Measurements from ENCODE around the gene ACTR3C.
A peak's percentile ranks its signal among the peaks of the same experiment; 100 is the strongest.

ACTR3C gene

DNA sequence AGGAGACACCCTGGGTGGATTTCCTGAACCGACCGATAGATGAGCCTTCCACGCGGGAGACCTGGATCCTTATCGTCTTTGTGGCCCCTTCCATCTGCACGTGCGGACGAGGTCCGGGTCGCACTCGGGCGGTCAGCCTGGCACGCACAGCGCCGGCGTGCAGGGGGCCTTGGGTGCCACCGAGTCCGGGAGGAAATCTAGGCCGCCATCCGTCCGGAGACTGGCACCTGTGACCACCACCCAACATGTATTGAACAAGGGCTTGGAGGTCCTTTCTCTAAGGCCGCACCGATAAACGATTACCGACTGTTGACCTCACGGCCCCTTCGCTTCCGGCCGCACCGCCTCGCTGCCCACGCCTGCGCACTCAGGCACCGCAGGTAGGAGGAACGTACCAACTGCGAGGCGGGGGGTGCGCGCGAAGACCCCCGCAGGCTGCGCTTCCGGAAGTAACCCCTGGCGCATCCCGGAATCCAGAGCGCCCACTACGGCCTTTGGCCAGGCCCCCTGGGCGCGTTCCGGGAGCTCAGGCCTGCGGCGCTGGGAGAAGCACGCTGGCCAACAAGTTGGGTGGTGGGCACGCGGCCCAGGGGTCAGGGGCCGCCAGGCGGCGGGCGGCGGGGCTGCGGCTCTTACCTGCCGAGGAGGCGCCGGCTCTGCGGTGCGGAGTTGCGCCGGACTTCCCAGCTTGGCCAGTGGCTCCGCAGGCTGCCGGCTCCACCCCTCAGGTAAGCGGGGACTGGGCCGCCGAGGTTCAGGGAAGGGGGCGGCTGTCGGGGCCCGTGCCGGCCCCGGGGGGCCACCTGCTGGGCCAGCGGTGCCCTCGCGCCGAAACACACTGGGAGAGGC is at the start of gene ACTR3C, which contains the start of gene LRRC61:
TSS of gene ACTR3C (minus strand) at position 713 of the 849 bp plus-strand sequence. CDS start 28,249 bp downstream, outside the sequence.
TSS of gene LRRC61 (plus strand) at position 523 of the 849 bp plus-strand sequence. CDS start 13,507 bp downstream, outside the sequence.
- DNase-seq = peak in 1 of 3 donors; percentile 29

- no peak for DNase-seq
Measured at GRCh38 chr7:150372271-150373048, 49.1 kb upstream of the ACTR3C start.

DNA sequence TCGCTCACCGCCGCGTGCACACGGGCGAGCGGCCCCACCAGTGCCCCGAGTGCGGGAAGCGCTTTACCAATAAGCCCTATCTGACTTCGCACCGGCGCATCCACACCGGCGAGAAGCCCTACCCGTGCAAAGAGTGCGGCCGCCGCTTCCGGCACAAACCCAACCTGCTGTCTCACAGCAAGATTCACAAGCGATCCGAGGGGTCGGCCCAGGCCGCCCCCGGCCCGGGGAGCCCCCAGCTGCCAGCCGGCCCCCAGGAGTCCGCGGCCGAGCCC is 48.6 kb upstream of the ACTR3C start:
- DNase-seq = no peak

DNA sequence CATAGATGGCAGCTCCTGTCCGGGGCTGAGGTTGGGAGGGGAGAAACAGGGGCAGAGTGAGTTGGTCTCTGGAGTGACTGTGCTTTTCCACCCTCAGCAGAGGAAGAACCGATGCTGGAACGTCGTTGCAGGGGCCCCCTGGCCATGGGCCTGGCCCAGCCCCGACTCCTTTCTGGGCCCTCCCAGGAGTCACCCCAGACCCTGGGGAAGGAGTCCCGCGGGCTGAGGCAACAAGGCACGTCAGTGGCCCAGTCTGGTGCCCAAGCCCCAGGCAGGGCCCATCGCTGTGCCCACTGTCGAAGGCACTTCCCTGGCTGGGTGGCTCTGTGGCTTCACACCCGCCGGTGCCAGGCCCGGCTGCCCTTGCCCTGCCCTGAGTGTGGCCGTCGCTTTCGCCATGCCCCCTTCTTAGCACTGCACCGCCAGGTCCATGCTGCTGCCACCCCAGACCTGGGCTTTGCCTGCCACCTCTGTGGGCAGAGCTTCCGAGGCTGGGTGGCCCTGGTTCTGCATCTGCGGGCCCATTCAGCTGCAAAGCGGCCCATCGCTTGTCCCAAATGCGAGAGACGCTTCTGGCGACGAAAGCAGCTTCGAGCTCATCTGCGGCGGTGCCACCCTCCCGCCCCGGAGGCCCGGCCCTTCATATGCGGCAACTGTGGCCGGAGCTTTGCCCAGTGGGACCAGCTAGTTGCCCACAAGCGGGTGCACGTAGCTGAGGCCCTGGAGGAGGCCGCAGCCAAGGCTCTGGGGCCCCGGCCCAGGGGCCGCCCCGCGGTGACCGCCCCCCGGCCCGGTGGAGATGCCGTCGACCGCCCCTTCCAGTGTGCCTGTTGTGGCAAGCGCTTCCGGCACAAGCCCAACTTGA is 48.0 kb upstream of the ACTR3C start:
- DNase-seq = no peak

- no peak for DNase-seq
Measured at GRCh38 chr7:150370612-150371071, 47.3 kb upstream of the ACTR3C start.

DNA sequence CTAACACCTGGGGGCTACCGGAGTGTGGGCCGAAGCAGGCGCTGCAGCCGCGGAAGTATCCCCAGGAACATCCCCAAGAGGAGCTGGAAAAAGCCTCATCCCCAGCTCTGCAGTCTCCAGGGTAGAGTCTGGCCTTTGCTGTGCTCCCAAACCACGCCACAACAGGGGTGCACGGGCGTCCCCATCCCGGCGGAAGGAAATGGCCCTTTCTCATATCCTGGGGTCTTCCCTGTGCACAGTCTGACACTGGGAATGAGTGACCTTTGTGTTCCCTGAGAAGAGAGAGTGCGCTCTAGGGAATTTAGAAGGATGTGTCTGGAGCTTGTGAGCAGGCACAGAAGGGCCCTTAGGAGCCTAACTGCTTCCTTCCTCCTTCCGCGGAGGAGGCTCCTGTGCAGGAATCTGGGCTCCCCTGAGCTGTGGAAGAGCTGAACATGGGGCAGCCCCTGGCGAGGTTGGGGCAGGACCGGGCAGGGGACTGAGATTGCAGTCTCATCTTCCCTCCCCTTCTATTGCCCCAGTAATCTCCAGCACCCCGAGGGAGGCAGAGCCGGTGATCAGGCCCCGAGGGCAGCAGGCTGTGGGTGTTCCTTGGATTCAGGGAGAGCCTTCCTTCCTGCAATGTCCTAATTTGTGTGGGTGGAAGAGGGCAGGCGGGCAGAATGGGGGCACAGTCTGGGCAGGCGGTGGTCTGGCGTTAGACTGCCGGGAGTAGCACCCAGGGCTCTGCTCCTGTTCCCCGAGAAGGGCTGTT is 46.6 kb upstream of the ACTR3C start:
- peak in 1 of 3 donors; percentile 35 for DNase-seq

- peak; percentile 57 to 76 (median 66) for DNase-seq
Measured at GRCh38 chr7:150368884-150369747, 45.8 kb upstream of the ACTR3C start.

GRCh38 chr7:150368096-150368883 is 44.9 kb upstream of the ACTR3C start, which contains the start of gene REPIN1:
Gene REPIN1 (plus strand): TSS chr7:150368822. CDS start chr7:150369712, 890 bp downstream.
- peak; percentile 79 to 93 (median 85) for DNase-seq

DNA sequence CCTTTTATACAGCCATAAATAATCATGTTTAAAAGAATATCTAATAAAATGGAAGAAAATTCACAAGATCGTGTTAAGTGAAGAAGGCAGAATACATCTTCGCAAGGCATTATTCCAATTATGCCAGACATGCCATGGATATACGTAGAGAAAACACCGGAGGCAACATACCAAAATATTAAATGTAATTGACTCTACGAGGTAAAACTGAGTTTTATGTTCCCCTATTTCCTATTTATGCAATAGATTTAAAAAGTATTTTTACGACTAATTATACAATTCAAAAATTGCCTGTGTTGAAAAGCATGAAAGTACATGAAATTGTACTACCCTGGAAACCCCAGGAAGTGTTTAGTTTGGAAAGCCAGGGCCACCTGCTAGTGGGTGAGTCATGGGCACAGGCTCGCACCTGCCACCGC is 44.3 kb upstream of the ACTR3C start:
- peak in 1 of 3 donors; percentile 74 for DNase-seq

DNA sequence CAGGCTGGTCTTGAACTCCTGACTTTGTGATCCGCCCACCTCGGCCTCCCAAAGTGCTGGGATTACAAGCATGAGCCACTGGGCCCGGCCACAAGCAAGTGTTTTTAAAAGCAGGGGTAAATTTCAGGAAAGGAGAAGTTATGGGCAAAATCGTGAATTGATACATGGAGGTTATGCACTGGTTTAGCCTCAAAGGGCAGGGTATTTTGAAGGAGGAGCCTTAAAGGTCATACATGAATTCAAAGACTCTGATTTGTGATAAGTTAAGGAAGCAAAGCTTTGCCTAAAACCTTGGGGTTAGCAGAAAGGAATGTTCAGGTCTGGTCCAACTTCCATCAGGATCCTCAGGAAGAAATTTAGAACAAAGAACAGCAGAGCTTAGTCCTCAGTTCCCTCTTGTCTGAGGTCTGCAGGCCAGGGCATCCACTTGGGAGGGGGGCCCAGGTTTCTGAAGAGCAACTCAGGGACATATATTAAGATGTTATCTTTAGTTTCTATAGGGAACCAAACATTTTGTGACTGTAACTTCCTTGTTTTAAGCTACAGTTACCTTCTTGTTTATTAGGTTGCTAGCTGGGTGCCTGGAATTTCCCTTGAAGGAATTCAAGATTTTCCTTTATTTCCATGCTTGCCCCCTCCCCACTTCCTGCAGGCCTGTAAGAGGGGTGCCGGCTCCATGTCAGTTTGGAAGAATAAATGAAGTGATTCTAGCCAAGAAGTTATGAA is 42.5 kb upstream of the ACTR3C start:
- peak; percentile 60 to 78 (median 60) for DNase-seq

DNA sequence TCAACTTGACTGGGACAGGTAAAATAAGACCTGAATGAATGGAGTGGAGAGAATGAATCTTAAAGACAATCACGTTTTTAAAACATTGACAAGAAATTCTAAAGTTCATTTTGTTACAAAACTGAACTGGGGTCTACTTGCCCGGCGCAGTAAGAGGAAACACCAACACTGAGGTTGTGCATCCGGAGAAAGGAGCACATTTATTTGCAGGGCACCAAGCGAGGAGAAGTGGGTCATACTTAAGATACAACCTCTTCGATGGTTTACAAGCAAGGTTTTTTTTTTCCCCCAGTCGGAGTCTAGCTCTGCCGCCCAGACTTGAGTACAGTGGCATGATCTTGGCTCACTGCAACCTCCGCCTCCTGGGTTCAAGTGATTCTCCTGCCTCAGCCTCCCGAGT is 41.8 kb upstream of the ACTR3C start:
- no peak for DNase-seq

DNA sequence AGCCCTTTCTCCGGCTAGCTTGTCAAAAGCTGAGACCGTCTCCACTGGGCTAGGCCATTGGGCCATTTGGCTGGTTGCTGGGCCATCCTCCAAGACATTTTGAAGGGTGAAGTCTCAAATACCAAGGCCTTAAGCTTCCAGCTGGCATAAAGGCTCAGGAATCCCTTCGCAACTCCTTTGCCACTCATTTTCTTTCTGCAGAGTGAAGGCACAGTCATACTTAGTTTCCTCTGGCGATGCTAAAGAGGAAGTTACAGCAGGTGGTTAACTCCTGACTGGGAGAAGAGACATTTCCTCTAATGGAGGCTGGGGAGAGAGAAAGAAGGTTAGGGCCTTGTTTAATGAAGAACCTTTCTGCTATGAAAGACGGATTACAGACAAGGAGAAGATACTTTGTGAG is 40.5 kb upstream of the ACTR3C start:
- DNase-seq = peak; percentile 73 to 84 (median 82)

DNA sequence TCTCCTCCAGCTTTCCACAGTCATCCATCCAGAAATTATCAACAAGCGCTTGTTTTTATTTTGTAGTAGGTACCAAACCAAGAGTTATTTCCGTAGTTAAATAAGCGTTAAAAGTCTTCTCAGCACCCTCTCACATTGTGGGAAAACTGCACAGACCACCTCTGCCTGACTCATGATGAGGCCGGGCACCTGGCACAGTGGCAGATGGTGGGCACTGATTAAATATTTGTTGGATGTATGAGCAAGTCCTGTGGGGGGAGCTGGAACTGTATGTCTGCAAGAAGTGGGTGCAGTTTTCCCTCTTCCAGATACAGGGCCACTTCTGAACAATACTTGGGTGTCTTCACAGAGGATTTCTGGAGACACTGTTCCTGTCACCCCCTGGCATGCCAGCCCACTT is 40.0 kb upstream of the ACTR3C start:
- DNase-seq = no peak

- no peak for DNase-seq
Measured at GRCh38 chr7:150361807-150362621, 38.7 kb upstream of the ACTR3C start.

- no peak for DNase-seq
Measured at GRCh38 chr7:150361402-150361801, 38.1 kb upstream of the ACTR3C start.

DNA sequence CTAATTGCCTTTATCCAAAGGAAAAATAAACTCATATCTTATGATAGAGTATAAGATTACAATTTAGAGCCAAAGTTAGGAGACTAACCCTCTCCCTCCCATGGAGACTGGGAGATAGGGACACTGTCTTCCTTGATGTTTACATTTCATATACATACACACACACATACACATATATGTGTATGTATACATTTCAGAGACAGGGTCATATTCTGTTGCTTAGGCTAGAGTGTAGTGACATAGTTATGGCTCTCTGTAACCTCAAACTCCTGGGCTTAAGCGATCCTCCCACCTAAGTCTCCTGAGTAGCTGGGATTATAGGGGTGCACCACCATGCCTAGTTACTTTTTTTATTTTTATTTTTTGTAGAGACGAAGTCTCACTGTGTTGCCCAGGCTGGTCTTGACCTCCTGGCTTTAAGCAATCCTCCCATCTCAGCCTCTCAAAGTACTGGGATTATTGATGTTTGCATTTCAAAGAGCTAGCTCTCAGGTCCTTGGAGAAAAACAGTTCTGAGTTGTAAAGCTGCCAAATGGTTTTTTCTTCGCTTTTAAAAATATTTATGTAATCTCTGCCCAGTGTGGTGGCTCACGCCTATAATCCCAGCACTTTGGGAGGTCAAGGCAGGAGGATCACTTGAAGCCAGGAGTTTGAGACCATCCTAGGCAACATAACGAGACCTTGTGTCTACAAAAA is 37.2 kb upstream of the ACTR3C start:
- no peak for DNase-seq

- no peak for DNase-seq
Measured at GRCh38 chr7:150359622-150360362, 36.4 kb upstream of the ACTR3C start.

Measured in suppressor macrophage treated with lipopolysaccharide for 1 hour (primary cell).